ENCODE measurements around the gene UBAP1.

GRCh38 chr9:34279411-34279810 is 100.6 kb downstream of the UBAP1 start:
- no peak for TF ChIP-seq CTCF (conservative IDR thresholded peaks at IDR 0.05; ENCODE audit: low read depth, low read length)
- TF ChIP-seq EZH2 (IDR thresholded peaks at IDR 0.05; ENCODE audit: borderline replicate concordance, low read depth, low read length, poor library complexity, severe bottlenecking) = no peak

Measured in A673 (cell line).